HEK293T (cell line): ENCODE results near the gene HSD17B1.

Experiments used
- BHLHE40 ChIP-seq: fragments of 450-650 bp; IDR thresholded peaks from 2 replicates; pipeline ENCODE4 v1.6.1; 2016; ENCODE audit warnings: mild to moderate bottlenecking, moderate library complexity, borderline replicate concordance
- CTBP1 ChIP-seq: fragments of 450-650 bp; IDR thresholded peaks from 2 replicates; pipeline ENCODE4 v1.6.1; 2016; ENCODE audit warnings: borderline replicate concordance
- ELF4 ChIP-seq: fragments of 450-650 bp; IDR thresholded peaks from 2 replicates; pipeline ENCODE4 v1.6.1; 2017; ENCODE audit warnings: antibody characterized with exemption
- FOXA1 ChIP-seq: fragments of 450-650 bp; IDR thresholded peaks from 2 replicates; pipeline ENCODE4 v1.6.1; 2016; ENCODE audit warnings: mild to moderate bottlenecking
- FOXK2 ChIP-seq: fragments of 450-650 bp; IDR thresholded peaks from 2 replicates; pipeline ENCODE4 v1.6.1; 2016; ENCODE audit warnings: mild to moderate bottlenecking
- FOXM1 ChIP-seq: fragments of 450-650 bp; IDR thresholded peaks from 2 replicates; pipeline ENCODE4 v1.6.1; 2017; ENCODE audit warnings: mild to moderate bottlenecking, borderline replicate concordance
- HDGF ChIP-seq: fragments of 450-650 bp; IDR thresholded peaks from 2 replicates; pipeline ENCODE4 v1.6.1; 2017; ENCODE audit warnings: antibody characterized with exemption, borderline replicate concordance
- LEF1 ChIP-seq: fragments of 450-650 bp; IDR thresholded peaks from 2 replicates; pipeline ENCODE4 v1.6.1; 2017; ENCODE audit warnings: mild to moderate bottlenecking, borderline replicate concordance
- NFRKB ChIP-seq: fragments of 450-650 bp; IDR thresholded peaks from 2 replicates; pipeline ENCODE4 v1.6.1; 2016; ENCODE audit warnings: mild to moderate bottlenecking, moderate library complexity
- SP1 ChIP-seq: fragments of 450-650 bp; IDR thresholded peaks from 2 replicates; pipeline ENCODE4 v1.6.1; 2017
- SUZ12 ChIP-seq: fragments of 450-650 bp; IDR thresholded peaks from 2 replicates; pipeline ENCODE4 v1.6.1; 2016; ENCODE audit warnings: mild to moderate bottlenecking
- TARDBP ChIP-seq: fragments of 450-650 bp; IDR thresholded peaks from 2 replicates; pipeline ENCODE4 v1.6.1; 2016
- ZNF384 ChIP-seq: fragments of 450-650 bp; IDR thresholded peaks from 2 replicates; pipeline ENCODE4 v1.6.1; 2016

DNA sequence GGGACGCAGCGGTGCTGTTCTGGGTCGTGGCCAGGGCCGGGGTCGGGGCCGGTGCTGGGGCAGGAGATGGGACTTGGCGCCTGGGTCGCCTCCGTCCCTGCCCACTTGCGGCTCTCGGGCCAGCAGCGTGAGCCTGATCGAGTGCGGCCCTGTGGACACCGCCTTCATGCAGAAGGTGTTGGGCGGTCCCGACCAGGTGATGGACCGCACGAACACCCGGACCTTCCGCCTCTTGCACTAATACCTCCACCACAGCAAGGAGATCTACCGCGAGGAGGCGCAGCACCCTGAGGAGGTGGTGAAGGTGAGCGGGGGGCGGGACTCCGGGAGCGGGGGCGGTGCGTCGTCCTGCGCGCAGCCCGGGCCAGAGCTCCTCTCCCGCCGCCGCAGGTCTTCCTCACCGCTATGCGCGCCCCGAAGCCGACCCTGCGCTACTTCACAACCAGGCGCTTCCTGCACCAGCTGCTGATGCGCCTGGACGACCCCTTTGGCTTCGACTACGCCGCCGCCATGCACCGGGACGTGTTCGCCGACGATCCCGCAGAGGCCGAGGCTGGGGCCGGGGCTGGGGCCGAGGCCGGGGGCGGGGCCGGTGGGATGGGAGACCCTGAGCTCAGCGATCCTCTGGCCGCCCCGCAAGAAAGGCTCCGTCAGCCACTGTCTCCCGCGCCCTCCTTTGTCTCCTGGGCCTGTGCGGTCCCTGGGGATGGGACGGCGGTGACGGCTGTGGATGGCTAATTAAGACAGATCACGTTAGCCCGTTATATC lies 4.5 kb upstream of the HSD17B1 start:
- TF ChIP-seq SP1 (no peak), FOXK2 (no peak), ELF4 (no peak), FOXA1 (no peak), NFRKB (no peak), ZNF384 (no peak), FOXM1 (no peak), LEF1 (no peak), HDGF (no peak), CTBP1 (no peak), SUZ12 (no peak), TARDBP (no peak), BHLHE40 (no peak)
